Measurements from ENCODE around the gene ACTR6.
A peak's percentile ranks its signal among the peaks of the same experiment; 100 is the strongest.
"Not testable (repeated sequence)": the region's sequence is repeated elsewhere in the genome, so short reads cannot be mapped to it uniquely, and the experiment has no call there.

ACTR6 gene

GRCh38 chr12:100215209-100215608, 14.6 kb downstream of the ACTR6 start:
- DNase-seq: no peak
- intact Hi-C loops (cut with DNase I): no loop called here

- no peak for DNase-seq
- intact Hi-C loops (cut with DNase I): no loop called here
These were observed 15.7 kb downstream of the ACTR6 start for GRCh38 chr12:100216337-100216736.

- DNase-seq: no peak
- intact Hi-C loops (cut with DNase I): no loop called here
These were observed 18.9 kb downstream of the ACTR6 start for GRCh38 chr12:100219328-100220109.

GRCh38 chr12:100221523-100221922, 20.9 kb downstream of the ACTR6 start:
- no peak for DNase-seq
- intact Hi-C loops (cut with DNase I): no loop called here

GRCh38 chr12:100222173-100222572, 21.6 kb downstream of the ACTR6 start:
- intact Hi-C loops (cut with DNase I); DNase-seq: not testable (repeated sequence)

- intact Hi-C loops (cut with DNase I): no loop called here
- DNase-seq: no peak
These were observed 24.9 kb downstream of the ACTR6 start for GRCh38 chr12:100225491-100225890.

- intact Hi-C loops (cut with DNase I): no loop called here
- DNase-seq: peak in 1 of 10 donors; percentile 11
These were observed 28.5 kb downstream of the ACTR6 start for GRCh38 chr12:100229036-100229635.

- intact Hi-C loops (cut with DNase I): loop anchor here (10.0 kb wide), 2 partner anchors 115 to 505 kb away; no protein-coding TSS in a partner anchor
- DNase-seq: peak in 1 of 10 donors; percentile 20
These were observed 29.3 kb downstream of the ACTR6 start for GRCh38 chr12:100229876-100230275.

- intact Hi-C loops (cut with DNase I): loop anchor here (10.0 kb wide), 2 partner anchors 113 to 503 kb away; no protein-coding TSS in a partner anchor
- DNase-seq: not testable (repeated sequence)
These were observed 31.3 kb downstream of the ACTR6 start for GRCh38 chr12:100231873-100232272.

GRCh38 chr12:100234166-100234565, 33.6 kb downstream of the ACTR6 start:
- intact Hi-C loops (cut with DNase I): loop anchor here (2.0 to 10.0 kb wide), 3 partner anchors 111 to 501 kb away; no protein-coding TSS in a partner anchor

GRCh38 chr12:100234591-100235304, 34.1 kb downstream of the ACTR6 start:
- no peak for DNase-seq
- intact Hi-C loops (cut with DNase I): loop anchor here (2.0 to 10.0 kb wide), 3 partner anchors 110 to 500 kb away; no protein-coding TSS in a partner anchor

More at GRCh38 chr12:100234166-100234565, 33.6 kb downstream of the ACTR6 start:
- no peak for DNase-seq

GRCh38 chr12:100238801-100239200, 38.2 kb downstream of the ACTR6 start:
- intact Hi-C loops (cut with DNase I): loop anchor here (10.0 kb wide), 2 partner anchors 106 to 496 kb away; no protein-coding TSS in a partner anchor
- DNase-seq: no peak

GRCh38 chr12:100239589-100239988, 39.0 kb downstream of the ACTR6 start:
- peak in 1 of 10 donors; percentile 29 for DNase-seq
- intact Hi-C loops (cut with DNase I): loop anchor here (10.0 kb wide), 2 partner anchors 105 to 495 kb away; no protein-coding TSS in a partner anchor

- intact Hi-C loops (cut with DNase I): no loop called here
These were observed 42.5 kb downstream of the ACTR6 start for GRCh38 chr12:100243137-100243536.

GRCh38 chr12:100247765-100248164, 47.1 kb downstream of the ACTR6 start:
- intact Hi-C loops (cut with DNase I): no loop called here
- no peak for DNase-seq

More at GRCh38 chr12:100243137-100243536, 42.5 kb downstream of the ACTR6 start:
- DNase-seq: no peak

- DNase-seq: no peak
- intact Hi-C loops (cut with DNase I): no loop called here
These were observed 48.3 kb downstream of the ACTR6 start for GRCh38 chr12:100248886-100249285.

- intact Hi-C loops (cut with DNase I): no loop called here
- DNase-seq: peak in 1 of 10 donors; percentile 24
These were observed 49.3 kb downstream of the ACTR6 start for GRCh38 chr12:100249941-100250340.

- intact Hi-C loops (cut with DNase I): no loop called here
- no peak for DNase-seq
These were observed 51.3 kb downstream of the ACTR6 start for GRCh38 chr12:100251917-100252316.

- no peak for DNase-seq
- intact Hi-C loops (cut with DNase I): no loop called here
These were observed 52.8 kb downstream of the ACTR6 start for GRCh38 chr12:100253437-100253836.

GRCh38 chr12:100254876-100255275, 54.3 kb downstream of the ACTR6 start:
- DNase-seq: no peak
- intact Hi-C loops (cut with DNase I): no loop called here

- DNase-seq: no peak
- intact Hi-C loops (cut with DNase I): no loop called here
These were observed 57.5 kb downstream of the ACTR6 start for GRCh38 chr12:100258127-100258526.
